Measurements from ENCODE around the gene CAB39. TPM values are rescaled to one million over a fixed set of nuclear protein-coding genes. Genes with fewer than 3 reads are reported as not detected.

CAB39 gene
- polyA plus RNA-seq, 1 of the 3 experiments (the other 2 are of a cell fraction), result 15.7 TPM

- Histone ChIP-seq H3F3A (replicated peaks; ENCODE audit: insufficient read depth) (peaks cover 13% of the 10 kb centered on the region), H3K4me2 (peak overlapping the region; percentile 96), H3K4me1 (ENCODE audit: control insufficient read depth in 1 of 2, insufficient read depth in 2 of 2, low read depth in 1 of 2, low read length in 1 of 2) (peaks cover 0 to 2% of the 10 kb centered on the region in 2 experiments; a peak in 2 of 4 replicates), H3K27ac (ENCODE audit: low read depth in 2 of 2, low read length in 1 of 2) (peak overlapping the region in 1 of 2 experiments; percentile 90), H3K36me3 (replicated peaks in 1 of 2; ENCODE audit: control insufficient read depth in 1 of 2, insufficient read depth in 2 of 2, low read length in 1 of 2) (peaks cover 0 to 5% of the 10 kb centered on the region in 2 experiments), H3K9ac (peak overlapping the region; percentile 80), H3K27me3 (ENCODE audit: insufficient read depth) (no peaks in the 10 kb centered on the region), H3K9me2 (no peaks in the 10 kb centered on the region), H2AFZ (ENCODE audit: low read depth) (peak overlapping the region; percentile 52; the same call in 1 of the 2 replicates), H3K79me2 (ENCODE audit: insufficient read depth) (peaks cover 61% of the 10 kb centered on the region), H3K9me3 (no peaks in the 10 kb centered on the region), H3K4me3 (ENCODE audit: low read depth in 2 of 2, low read length in 1 of 2) (peak overlapping the region; percentile 76 to 86), H4K20me1 (ENCODE audit: insufficient read depth) (peaks cover 55% of the 10 kb centered on the region)
- POLR2A ChIA-PET, result no interaction called here
- WGBS (ENCODE audit: low lambda C conversion rate), result 2% methylated on average over 4 of the region's 4 CpGs
- TF ChIP-seq ELF1 (IDR thresholded peaks at IDR 0.05), result 0 out of 2 replicates have a peak, but pooled peaks have one; percentile 44
- no peak for TF ChIP-seq IRF3 (IDR thresholded peaks at IDR 0.05; ENCODE audit: low read depth, low read length)
- TF ChIP-seq NRF1 (IDR thresholded peaks at IDR 0.05; ENCODE audit: low read depth, low read length), result no peak
- TF ChIP-seq MXI1 (IDR thresholded peaks at IDR 0.05; ENCODE audit: low read depth, low read length), result 0 out of 2 replicates have a peak, but pooled peaks have one; percentile 11
- no peak for TF ChIP-seq USF2 (IDR thresholded peaks at IDR 0.05; ENCODE audit: borderline replicate concordance, low read depth, low read length)
- TF ChIP-seq NFIC (IDR thresholded peaks at IDR 0.05; ENCODE audit: borderline replicate concordance), result 0 out of 2 replicates have a peak, but pooled peaks have one; percentile 13
- TF ChIP-seq GATA2 (CRISPR knock-in tag; IDR thresholded peaks at IDR 0.05), result no peak
- TF ChIP-seq FOSL2 (IDR thresholded peaks at IDR 0.05; ENCODE audit: borderline replicate concordance, low read depth), result peak; percentile 66
- TF ChIP-seq PBX3 (IDR thresholded peaks at IDR 0.05), result peak; percentile 35; the same call in 1 of the 2 replicates
- peak; percentile 48 for TF ChIP-seq JUND (IDR thresholded peaks at IDR 0.05)
- CTCF ChIA-PET, result interaction anchor here (0.9 to 3.5 kb wide), 3 partner anchors 77 to 84 kb away, joined by 4 to 26 read pairs (median 6); no protein-coding TSS in a partner anchor
- DNase-seq, result no peak
Measured at GRCh38 chr2:230714136-230714480, 1.5 kb downstream of the CAB39 start.

GRCh38 chr2:230715201-230715600 lies 2.6 kb downstream of the CAB39 start:
- Histone ChIP-seq H3K36me3 (replicated peaks in 1 of 2; ENCODE audit: control insufficient read depth in 1 of 2, insufficient read depth in 2 of 2, low read length in 1 of 2) (peaks cover 0 to 5% of the 10 kb centered on the region in 2 experiments), H3K4me2 (peak overlapping the region; percentile 96), H3K27ac (ENCODE audit: low read depth in 2 of 2, low read length in 1 of 2) (peak overlapping the region in 1 of 2 experiments; percentile 90; a peak in 1 of 4 replicates), H3K27me3 (ENCODE audit: insufficient read depth) (no peaks in the 10 kb centered on the region), H4K20me1 (ENCODE audit: insufficient read depth) (peaks cover 66% of the 10 kb centered on the region), H3K9me3 (no peaks in the 10 kb centered on the region), H2AFZ (ENCODE audit: low read depth) (no peak overlapping the region), H3F3A (replicated peaks; ENCODE audit: insufficient read depth) (peaks cover 13% of the 10 kb centered on the region), H3K4me1 (ENCODE audit: control insufficient read depth in 1 of 2, insufficient read depth in 2 of 2, low read depth in 1 of 2, low read length in 1 of 2) (peaks cover 0 to 2% of the 10 kb centered on the region in 2 experiments; a peak in 2 of 4 replicates), H3K79me2 (ENCODE audit: insufficient read depth) (peaks cover 72% of the 10 kb centered on the region), H3K9ac (no peak overlapping the region; the same call in 1 of the 2 replicates), H3K9me2 (no peaks in the 10 kb centered on the region), H3K4me3 (ENCODE audit: low read depth in 2 of 2, low read length in 1 of 2) (0 out of 4 replicates have a peak overlapping the region, but pooled peaks of 1 of the 2 experiments have one; percentile 23)
- DNase-seq, result no peak
- CTCF ChIA-PET, result interaction anchor here (0.7 to 3.5 kb wide), 2 partner anchors 83 to 250 kb away, joined by 3 to 26 read pairs; no protein-coding TSS in a partner anchor
- POLR2A ChIA-PET, result no interaction called here
- TF ChIP-seq TAF1 (IDR thresholded peaks at IDR 0.05; ENCODE audit: borderline replicate concordance, low read depth, low read length) (no peak), USF1 (IDR thresholded peaks at IDR 0.05; ENCODE audit: borderline replicate concordance, low read depth) (no peak), CTCF (IDR thresholded peaks at IDR 0.05) (no peak), FOSL2 (IDR thresholded peaks at IDR 0.05; ENCODE audit: borderline replicate concordance, low read depth) (no peak), EP300 (IDR thresholded peaks at IDR 0.05; ENCODE audit: borderline replicate concordance in 1 of 2, low read depth in 1 of 2, low read length in 1 of 2) (no peak), FOXM1 (IDR thresholded peaks at IDR 0.05; ENCODE audit: low read depth) (no peak), RXRA (IDR thresholded peaks at IDR 0.05; ENCODE audit: borderline replicate concordance, low read depth) (no peak), FOXJ3 (CRISPR knock-in tag; IDR thresholded peaks at IDR 0.05) (no peak), TEAD4 (IDR thresholded peaks at IDR 0.05; ENCODE audit: borderline replicate concordance, insufficient read depth) (no peak), SMC3 (IDR thresholded peaks at IDR 0.05; ENCODE audit: low read depth, low read length) (no peak)
- 83% methylated on average over 3 of the region's 3 CpGs for WGBS (ENCODE audit: low lambda C conversion rate)

All from SK-N-SH (cell line).